Stimulated activated CD8-positive, alpha-beta memory T cell treated with anti-CD3 and anti-CD28 coated beads, Interleukin-4, amount 100 ng/mL, for 4 hours (primary cell): Measurements from ENCODE around the gene LGALSL.
"Not testable (repeated sequence)": the region's sequence is repeated elsewhere in the genome, so short reads cannot be mapped to it uniquely, and the experiment has no call there.

Experiments used
- DNase-seq, 2 donors: peaks; one replicate each; pipeline ENCODE4 v3.0.0-alpha.2; 2020; ENCODE audit warnings: low read depth in 2 of 2, low spot score in 1 of 2

LGALSL gene

GRCh38 chr2:64442277-64442676, 11.7 kb upstream of the LGALSL start:
- no peak for DNase-seq

GRCh38 chr2:64442801-64443429, 11.0 kb upstream of the LGALSL start:
- no peak for DNase-seq

DNA sequence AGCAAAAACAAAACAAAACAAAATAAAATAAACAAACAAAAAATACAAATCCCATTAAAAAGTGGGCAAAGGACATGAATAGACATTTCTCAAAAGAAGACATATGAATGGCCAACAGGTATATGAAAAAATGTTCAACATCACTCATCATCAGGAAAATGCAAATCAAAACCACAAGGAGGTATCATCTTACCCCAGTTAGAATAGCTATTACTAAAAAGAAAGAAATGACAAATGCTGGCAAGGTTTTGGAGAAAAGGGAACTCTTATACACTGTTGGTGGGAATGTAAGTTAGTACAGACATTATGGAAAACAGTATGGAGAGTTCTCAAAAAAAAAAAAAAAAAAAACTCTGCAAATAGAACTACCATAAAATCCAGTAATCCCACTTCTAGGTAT, 8.0 kb upstream of the LGALSL start:
- not testable (repeated sequence) for DNase-seq

DNA sequence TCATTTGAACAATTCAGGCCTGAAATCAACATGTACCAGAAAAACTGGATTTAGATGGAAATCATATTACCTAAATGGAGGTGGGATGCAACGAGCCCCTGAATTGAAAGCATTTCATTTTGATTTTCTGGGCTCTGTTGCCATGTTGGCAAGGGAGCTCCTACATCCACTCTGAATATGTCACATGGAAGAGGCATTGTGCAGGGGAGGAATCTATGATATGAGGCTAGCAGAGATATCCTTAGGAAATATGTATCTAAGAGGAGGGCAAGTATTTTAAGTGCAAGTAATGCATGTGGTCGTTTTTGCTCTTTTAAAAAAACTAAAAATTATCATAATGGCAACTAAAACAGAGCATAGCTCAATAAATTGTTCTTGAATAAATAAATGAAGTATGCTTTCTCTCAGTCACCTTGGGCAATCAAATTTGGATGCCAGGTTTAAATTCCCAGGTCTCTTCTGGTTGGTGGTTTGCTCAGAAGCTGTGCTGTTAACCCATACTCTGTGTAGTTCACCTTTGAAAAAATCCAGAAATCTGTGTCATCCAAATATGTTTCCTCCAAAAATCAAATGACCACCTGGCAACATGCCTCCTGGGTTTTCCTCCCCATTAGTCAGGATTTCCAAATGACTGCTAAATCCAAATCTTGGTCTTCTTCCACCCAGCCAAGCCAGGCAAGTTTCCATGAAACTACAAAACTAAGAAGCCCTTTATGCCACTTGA, 6.5 kb upstream of the LGALSL start:
- DNase-seq: no peak

GRCh38 chr2:64448041-64448426, 5.9 kb upstream of the LGALSL start:
- no peak for DNase-seq

DNA sequence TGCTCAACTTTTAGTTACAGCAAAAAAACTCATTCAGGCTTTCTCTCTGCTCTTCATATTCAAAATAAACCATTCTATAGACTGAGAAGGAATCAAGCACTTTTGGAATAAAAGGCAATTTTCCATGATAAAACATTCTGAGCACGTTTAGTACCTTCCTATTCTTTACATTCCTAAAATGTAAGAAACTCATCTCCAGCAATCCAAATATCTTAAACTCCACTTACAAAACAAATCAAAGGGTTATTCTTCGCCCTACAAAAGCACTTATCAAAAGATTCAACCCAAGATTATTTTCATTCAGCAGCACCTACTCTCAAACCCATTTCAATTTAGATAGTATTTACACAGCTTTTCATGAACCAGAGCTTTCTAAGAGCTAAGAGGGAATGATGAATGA, 2.9 kb upstream of the LGALSL start:
- DNase-seq: no peak

DNA sequence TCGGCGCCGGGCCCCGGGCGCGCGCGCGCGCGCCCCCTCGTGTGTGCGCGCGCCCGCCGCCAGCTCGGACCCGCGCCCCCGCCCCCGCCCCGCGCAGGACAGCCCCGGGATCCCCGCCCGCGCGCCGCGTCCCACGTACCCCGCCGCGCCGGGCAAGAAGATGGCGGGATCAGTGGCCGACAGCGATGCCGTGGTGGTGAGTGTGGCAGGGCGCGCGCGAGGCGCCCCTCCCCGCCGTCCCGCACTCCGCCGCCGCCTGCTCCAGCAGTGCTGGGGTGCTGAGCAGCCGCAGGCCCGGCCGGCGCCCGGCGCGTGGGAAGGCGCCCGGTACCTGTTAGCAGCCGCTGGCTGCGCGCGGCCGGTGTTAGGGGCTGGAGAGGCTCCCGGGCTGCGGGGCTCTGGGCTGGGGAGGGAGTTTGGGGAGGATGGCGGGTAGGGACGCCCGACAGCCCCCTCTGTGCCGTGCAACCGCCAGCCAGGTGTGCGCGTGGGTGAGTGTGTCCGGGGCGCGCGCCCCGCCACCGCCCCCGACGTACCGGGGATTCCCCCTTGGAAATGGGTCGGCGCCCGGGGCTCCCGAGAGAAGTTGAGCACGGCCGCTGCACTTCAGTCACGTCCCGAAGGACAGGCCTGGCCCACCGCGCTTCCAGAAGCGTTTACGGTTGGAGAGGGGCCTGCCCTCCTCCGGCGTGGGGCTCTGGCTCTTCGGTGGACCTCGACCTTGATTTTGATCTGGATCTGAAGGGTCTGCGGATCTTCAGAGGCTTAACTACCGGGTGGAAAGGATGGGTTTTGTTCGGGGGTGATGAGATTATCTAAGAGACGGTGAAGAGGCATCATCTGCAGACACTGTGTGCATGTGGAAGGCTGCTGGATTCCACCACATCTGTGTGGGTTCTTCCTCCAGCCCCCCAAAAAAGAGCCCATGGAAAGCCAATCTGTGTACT, 697 bp downstream of the LGALSL start:
- DNase-seq: peak in 1 of 2 donors; percentile 24

GRCh38 chr2:64455545-64455944, 1.6 kb downstream of the LGALSL start:
- DNase-seq: no peak

- no peak for DNase-seq
These were observed 2.3 kb downstream of the LGALSL start for GRCh38 chr2:64456293-64456692.

DNA sequence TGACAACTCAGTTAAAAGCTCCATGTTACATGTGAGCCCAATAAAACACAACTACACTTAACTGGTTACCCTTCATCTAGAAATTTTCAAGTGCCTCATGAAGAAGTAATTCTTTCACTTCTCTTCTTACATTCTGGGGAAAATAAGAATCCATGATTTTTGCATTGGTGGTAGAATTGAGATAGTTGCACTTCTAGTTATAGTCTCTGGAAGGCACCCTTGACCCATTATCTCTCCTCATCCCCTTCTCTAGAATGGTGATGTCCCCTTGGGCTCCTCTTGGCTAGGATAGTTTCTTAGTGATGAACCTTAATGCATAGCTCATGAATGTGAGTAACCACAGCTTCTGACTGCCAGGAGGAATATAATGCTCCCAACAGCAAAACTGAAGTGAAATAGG, 3.6 kb downstream of the LGALSL start:
- DNase-seq: no peak

- DNase-seq: no peak
These were observed 5.6 kb downstream of the LGALSL start for GRCh38 chr2:64459575-64459974.

GRCh38 chr2:64460330-64460729, 6.4 kb downstream of the LGALSL start:
- no peak for DNase-seq

DNA sequence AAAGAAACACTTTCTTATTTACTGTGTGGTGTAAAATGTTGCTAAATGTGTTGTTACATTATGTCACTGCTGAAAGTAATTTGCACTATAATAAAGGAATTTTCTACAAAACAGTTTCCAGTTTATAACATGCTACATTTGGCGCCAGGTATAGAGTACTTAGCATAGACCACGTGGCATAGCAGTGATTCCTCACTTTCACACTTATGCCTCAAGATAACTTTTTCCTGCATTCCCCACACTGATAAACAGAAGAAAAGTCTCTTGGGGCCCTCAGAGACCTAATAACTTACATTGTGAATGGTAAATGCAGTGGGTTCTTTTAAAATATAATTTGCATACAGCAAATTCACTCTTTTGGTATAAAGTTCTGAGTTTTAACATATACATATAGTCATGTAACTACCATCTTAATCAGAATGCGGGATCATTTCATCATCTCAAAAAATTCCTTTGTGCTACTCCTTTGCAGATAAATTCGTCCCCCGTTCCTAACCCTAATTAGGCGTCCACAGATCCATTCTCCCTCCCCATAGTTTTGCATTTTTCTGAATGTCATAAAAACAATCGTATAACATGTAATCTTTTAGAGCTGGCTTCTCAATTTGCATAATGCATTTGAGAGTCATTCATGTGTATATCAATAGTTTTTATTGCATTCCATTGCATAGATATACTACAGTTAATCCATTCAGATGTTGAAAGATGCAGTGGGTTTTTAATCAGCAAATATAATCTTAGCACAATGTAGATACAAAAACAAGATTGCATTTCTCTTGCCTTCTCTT, 7.5 kb downstream of the LGALSL start:
- DNase-seq: no peak

DNA sequence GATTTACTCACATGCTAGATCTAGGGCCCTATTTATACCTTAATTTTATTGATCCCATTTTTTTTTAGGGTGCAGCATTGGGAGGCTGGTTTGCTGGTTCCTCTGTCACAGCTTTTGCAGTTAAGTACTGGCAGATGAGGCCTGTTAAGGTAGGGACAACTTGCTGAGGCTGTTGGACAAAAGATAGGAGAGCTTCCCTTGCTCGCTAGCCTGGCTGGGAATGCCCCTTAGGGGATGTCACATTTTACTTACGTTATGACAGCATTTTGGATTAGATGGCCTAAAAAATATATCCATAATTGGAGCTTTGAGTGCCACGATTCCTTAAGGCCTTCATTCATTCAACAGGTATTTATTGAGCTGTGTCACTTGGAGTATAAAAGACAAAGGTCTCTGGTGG, 8.2 kb downstream of the LGALSL start:
- no peak for DNase-seq

DNA sequence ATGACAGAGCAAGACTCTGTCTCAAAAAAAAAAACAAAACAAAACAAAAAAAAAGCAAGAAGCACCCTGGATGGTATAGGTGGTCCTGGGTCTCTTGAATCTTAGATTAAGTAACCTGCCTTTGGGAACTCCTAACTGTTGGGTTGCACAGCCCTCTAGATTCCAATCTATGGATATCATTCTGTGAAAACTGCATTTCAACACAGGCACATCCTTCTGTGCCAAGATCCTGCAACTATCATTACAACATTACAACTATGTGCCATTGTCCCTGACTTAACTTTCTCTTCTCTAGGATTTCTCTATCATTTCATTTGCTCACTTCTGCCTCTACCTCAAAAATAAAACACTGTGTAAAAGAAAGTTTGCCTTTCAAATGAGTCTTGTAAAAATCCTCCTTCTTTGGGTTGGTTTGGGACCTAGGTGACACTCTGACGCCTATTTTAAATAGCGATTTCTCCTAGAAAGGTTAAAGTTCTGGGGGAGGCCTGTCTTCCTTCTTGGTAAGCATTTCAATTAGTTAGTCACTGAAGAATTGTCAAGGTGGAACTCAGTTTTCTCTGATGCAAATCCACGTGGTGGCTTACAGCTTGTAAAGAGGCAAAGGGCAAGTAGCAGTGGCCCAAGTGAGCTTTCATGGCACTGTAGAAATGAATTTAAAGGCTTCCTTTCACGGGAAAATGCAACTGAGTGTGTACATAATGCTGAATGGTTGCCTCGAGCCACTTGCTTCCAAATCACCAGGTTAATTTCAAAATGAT, 9.2 kb downstream of the LGALSL start:
- no peak for DNase-seq

DNA sequence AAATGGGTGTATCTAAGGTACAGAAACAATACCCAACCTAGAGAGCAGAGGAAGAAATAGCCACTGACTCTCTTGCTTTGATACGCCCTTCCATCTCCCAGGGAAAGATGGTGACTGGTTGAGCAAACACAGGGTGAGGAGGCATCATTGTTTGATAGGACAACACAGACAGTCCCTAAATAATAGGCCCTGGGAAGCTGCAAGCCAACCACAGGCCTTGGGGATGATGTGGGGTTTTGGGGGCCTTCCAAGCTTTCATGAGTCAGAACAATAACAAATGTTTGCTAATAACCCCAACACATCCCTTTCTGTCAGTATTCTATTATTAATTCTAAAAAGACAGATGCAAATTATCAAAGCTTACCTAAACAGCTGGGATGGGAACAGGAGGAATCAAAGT, 9.8 kb downstream of the LGALSL start:
- DNase-seq: no peak

GRCh38 chr2:64466478-64467085, 12.6 kb downstream of the LGALSL start:
- DNase-seq: no peak

GRCh38 chr2:64467096-64467843, 13.3 kb downstream of the LGALSL start:
- no peak for DNase-seq

- DNase-seq: no peak
These were observed 15.3 kb downstream of the LGALSL start for GRCh38 chr2:64469261-64469660.
